ENCODE data around the gene NRN1L.

NRN1L gene

DNA sequence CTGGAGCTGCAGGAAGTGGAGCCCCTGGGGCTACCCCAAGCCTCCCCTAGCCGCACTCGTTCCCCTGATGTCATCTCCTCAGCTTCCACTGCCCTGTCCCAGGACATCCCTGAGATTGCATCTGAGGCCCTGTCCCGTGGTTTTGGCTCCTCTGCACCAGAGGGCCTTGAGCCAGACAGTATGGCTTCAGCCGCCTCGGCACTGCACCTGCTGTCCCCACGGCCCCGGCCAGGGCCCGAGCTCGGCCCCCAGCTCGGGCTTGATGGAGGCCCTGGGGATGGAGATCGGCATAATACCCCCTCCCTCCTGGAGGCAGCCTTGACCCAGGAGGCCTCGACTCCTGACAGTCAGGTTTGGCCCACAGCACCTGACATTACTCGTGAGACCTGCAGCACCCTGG is 4.1 kb upstream of the NRN1L start:
- DNase-seq (ENCODE audit: low read depth, low spot score) = no peak

GRCh38 chr16:67881621-67882161 is 3.0 kb upstream of the NRN1L start:
- no peak overlapping the region for H3K27ac ChIP-seq
- no peak for DNase-seq (ENCODE audit: low read depth, low spot score)

More for the DNA sequence above, 4.1 kb upstream of the NRN1L start:
- H3K27ac ChIP-seq = no peak overlapping the region

GRCh38 chr16:67882374-67883145 is 2.1 kb upstream of the NRN1L start:
- H3K27ac ChIP-seq = no peak overlapping the region
- no peak for DNase-seq (ENCODE audit: low read depth, low spot score)

DNA sequence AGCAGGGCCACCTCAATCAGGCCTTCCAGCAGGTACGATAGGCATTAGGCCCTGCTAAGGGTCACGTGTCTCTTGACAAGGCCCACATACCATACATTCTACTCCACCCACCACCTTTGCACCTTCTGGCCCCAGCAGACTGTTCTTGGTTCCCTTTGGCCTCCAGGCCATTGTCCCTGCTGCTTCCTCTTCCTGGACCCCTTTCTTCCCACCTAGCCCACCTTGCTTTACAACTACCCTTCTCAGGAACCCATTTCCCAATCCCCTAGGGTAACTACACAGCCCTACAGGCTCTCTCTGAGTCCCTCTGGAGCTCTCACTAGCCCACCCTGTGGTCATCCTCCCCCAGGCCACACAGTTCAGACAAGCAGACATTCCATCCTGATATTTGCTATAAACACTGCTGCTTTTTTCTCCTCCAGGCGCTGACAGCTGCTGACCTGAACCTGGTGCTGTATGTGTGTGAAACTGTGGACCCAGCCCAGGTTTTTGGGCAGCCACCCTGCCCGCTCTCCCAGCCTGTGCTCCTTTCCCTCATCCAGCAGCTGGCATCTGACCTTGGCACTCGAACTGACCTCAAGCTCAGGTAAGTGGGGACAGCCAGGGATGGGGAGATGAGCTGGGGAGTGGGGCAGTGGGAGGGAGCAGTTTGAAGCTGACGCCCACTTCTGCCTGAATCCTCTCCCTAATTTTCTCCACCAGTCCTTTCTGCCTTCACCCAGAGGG is 1.4 kb upstream of the NRN1L start:
- no peak overlapping the region for H3K27ac ChIP-seq
- DNase-seq (ENCODE audit: low read depth, low spot score) = no peak

DNA sequence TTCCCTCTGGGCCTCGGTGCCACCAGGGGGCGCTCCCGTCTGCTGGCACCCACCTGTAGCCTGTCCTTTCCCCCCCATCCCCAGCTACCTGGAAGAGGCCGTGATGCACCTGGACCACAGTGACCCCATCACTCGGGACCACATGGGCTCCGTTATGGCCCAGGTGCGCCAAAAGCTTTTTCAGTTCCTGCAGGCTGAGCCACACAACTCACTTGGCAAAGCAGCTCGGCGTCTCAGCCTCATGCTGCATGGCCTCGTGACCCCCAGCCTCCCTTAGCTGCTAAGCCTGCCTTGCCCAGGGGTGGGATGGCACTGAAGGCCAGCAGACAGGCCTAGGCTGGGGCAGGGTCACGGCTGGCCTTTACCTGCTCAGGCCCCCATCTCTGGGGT is 818 bp upstream of the NRN1L start:
- DNase-seq (ENCODE audit: low read depth, low spot score) = no peak
- no peak overlapping the region for H3K27ac ChIP-seq

GRCh38 chr16:67885545-67885944 is 860 bp downstream of the NRN1L start:
- DNase-seq (ENCODE audit: low read depth, low spot score) = no peak
- H3K27ac ChIP-seq = no peak overlapping the region

DNA sequence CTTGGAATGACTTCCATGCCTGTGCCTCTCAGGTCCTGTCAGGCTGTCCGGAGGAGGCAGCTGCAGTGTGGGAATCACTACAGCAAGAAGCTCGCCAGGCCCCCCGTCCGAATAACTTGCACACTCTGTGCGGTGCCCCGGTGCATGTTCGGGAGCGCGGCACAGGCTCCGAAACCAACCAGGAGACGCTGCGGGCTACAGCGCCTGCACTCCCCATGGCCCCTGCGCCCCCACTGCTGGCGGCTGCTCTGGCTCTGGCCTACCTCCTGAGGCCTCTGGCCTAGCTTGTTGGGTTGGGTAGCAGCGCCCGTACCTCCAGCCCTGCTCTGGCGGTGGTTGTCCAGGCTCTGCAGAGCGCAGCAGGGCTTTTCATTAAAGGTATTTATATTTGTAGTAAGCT is 1.3 kb downstream of the NRN1L start:
- DNase-seq (ENCODE audit: low read depth, low spot score) = no peak

GRCh38 chr16:67886387-67886786 is 1.7 kb downstream of the NRN1L start:
- no peak overlapping the region for H3K27ac ChIP-seq
- no peak for DNase-seq (ENCODE audit: low read depth, low spot score)

More for the DNA sequence above, 1.3 kb downstream of the NRN1L start:
- H3K27ac ChIP-seq = no peak overlapping the region

DNA sequence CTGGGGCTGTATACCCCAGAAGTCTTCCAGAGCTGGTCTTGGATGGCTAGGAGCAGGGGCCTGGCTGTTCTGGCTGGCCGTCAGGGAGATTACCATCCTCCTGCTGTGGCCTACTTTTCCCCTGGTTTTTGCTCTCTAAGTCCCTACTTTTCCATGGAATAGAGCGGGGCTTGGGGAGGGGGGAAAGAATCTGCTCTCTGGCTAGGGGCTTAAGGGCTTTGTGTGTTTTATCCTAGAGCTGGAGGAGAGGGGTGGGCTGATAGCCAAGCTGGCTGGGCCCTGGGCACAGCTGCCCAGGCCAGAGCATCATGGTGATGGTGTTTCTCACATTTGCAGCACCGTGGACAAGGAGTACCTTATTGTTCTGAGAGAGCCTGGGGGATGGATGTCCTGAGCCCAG is 3.6 kb downstream of the NRN1L start:
- DNase-seq (ENCODE audit: low read depth, low spot score) = no peak
- H3K27ac ChIP-seq = no peak overlapping the region

GRCh38 chr16:67892375-67892774 is 7.7 kb downstream of the NRN1L start:
- no peak for DNase-seq (ENCODE audit: low read depth, low spot score)
- H3K27ac ChIP-seq = no peak overlapping the region

DNA sequence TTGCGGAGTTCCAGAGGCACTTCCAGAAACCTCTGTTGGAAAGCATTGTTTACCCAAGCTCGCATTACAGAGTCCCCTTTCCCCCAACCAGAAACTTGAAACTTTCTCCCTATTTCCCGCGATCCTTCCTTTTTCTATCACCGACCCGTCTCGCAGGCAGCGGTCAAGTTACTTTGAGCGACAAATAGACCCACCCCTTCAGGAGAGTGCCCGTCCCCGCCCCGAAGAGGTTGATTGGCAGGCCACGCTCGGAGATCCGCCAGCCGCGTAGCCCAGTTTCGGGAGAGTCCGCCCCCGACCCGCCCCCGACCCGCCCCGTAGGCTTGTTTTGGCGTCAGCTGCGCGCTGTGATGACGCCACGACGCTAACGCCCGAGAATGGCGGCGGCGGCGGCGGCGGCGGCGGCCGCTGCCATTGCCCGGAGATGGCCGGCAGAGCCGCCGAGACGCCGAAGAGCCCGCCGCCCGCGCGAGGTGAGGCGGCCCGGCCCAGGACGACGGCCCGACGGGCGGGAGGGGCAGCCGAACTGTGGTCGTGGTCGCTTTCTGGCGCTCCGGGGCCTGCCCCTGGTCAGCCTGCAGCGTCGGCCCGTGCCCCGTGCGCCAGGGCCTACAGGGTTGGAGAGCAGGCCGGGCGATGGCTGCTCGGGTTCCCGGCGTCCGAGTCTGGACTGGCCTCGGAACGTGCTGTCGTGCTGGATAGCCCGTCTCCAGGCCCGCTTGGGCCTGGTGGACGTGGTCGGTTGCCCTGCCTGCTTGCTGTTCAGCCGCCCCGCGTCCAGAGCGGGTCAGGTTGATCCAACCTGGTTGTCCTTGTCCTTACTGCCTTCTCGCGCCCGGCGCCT is 8.4 kb downstream of the NRN1L start, which contains the start of gene PSKH1:
Gene PSKH1, plus strand, starts transcription at position 356 of the 844 bp plus-strand sequence. CDS start 15,496 bp downstream, outside the sequence.
- peak; percentile 61 for DNase-seq (ENCODE audit: low read depth, low spot score)

DNA sequence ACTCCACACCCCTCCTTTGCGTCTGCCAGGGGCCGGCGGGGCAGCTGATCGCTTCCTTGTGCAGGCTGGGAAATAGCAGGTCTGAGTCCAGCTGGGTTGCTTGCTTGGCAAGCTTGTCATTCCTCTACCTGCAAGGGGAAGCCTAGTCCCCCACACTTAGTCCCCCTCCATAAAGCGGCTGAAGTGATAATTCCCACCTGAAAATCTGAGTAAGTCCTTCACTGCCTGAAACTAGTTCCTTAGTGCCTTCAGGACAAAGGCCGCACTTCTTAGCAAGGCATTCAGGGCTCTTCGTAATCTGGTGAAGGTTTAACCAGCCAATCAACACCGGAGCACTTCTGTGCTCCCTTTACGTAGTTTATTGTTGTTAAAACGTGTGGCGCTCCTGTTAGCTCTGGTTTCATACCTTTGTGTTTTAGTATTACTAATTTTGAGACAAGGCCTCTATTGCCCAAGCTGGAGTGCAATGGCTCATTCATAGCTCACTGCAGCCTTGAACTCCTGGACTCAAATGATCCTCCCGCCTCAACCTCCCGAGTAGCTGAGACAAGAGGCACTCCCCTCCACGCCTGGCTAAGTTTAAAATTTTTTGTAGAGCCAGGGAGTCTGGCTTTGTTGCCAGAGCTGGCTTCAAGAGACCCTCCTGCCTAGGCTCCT is 9.2 kb downstream of the NRN1L start:
- DNase-seq (ENCODE audit: low read depth, low spot score) = no peak
- H3K27ac ChIP-seq = peak overlapping the region; percentile 70

More for the DNA sequence above, 8.4 kb downstream of the NRN1L start, which contains the start of gene PSKH1:
- H3K27ac ChIP-seq = peak within 1 kb of the TSS; percentile 70

- DNase-seq (ENCODE audit: low read depth, low spot score) = no peak
- H3K27ac ChIP-seq = no peak overlapping the region
Observed at GRCh38 chr16:67897231-67897630, 12.5 kb downstream of the NRN1L start.

GRCh38 chr16:67901734-67902133 is 17.0 kb downstream of the NRN1L start:
- DNase-seq (ENCODE audit: low read depth, low spot score) = no peak
- H3K27ac ChIP-seq = no peak overlapping the region

DNA sequence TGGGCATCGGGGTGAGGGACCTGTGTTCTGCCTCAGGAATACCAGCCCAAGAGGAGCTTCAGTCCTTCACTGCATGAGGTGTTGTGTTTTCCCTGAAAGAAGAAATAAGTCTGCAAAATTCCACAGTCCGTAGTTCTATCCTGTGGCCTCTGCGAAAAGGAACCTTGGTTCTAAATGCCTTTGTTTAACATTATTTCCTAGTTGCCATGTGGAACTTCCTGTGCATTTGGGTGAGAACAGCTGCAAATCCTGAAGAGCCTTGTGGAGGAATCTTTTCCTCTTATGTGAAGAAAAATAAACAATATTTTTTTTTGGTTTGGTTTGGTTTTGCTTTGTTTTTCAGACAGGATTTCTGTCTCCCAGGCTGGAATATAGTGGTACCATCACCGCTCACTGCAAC is 18.1 kb downstream of the NRN1L start:
- no peak for DNase-seq (ENCODE audit: low read depth, low spot score)
- H3K27ac ChIP-seq = no peak overlapping the region

- no peak overlapping the region for H3K27ac ChIP-seq
- no peak for DNase-seq (ENCODE audit: low read depth, low spot score)
Observed at GRCh38 chr16:67907397-67908180, 22.9 kb downstream of the NRN1L start.

DNA sequence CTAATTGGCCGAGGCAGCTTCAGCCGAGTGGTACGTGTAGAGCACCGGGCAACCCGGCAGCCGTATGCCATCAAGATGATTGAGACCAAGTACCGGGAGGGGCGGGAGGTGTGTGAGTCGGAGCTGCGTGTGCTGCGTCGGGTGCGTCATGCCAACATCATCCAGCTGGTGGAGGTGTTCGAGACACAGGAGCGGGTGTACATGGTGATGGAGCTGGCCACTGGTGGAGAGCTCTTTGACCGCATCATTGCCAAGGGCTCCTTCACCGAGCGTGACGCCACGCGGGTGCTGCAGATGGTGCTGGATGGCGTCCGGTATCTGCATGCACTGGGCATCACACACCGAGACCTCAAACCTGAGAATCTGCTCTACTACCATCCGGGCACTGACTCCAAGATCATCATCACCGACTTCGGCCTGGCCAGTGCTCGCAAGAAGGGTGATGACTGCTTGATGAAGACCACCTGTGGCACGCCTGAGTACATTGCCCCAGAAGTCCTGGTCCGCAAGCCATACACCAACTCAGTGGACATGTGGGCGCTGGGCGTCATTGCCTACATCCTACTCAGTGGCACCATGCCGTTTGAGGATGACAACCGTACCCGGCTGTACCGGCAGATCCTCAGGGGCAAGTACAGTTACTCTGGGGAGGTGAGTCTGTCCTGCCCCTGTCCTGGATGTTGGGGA is 24.5 kb downstream of the NRN1L start:
- DNase-seq (ENCODE audit: low read depth, low spot score) = no peak
- H3K27ac ChIP-seq = no peak overlapping the region

- H3K27ac ChIP-seq = no peak overlapping the region
- DNase-seq (ENCODE audit: low read depth, low spot score) = no peak
Observed at GRCh38 chr16:67910158-67910557, 25.5 kb downstream of the NRN1L start.
